ENCODE data around the gene SIGLEC1. TPM values are rescaled to one million over a fixed set of nuclear protein-coding genes. Genes with fewer than 3 reads are reported as not detected.

The SIGLEC1 gene
- total RNA-seq, 1 donor, result under 0.01 TPM

- no peak for TF ChIP-seq CTCF (IDR thresholded peaks at IDR 0.05; ENCODE audit: extremely low read depth, low read depth, low read length)
- no peaks in the 10 kb centered on the region for H4K20me1 ChIP-seq (ENCODE audit: insufficient read depth, low read length)
- H3K27me3 ChIP-seq (ENCODE audit: insufficient read depth, low read length), result no peaks in the 10 kb centered on the region
- H3K27ac ChIP-seq (ENCODE audit: low read depth, low read length), result no peak overlapping the region
- no peak overlapping the region for H3K4me2 ChIP-seq (ENCODE audit: insufficient read depth, low read length)
- H3K4me1 ChIP-seq (ENCODE audit: insufficient read depth, low read length), result no peaks in the 10 kb centered on the region
- H3K4me3 ChIP-seq (ENCODE audit: insufficient read depth, low read length), result no peak overlapping the region
- H2AFZ ChIP-seq (ENCODE audit: low read length), result no peak overlapping the region
- H3K9me3 ChIP-seq (ENCODE audit: low read depth, low read length), result no peaks in the 10 kb centered on the region
- H3K36me3 ChIP-seq (ENCODE audit: insufficient read depth, low read length), result no peaks in the 10 kb centered on the region
- no peaks in the 10 kb centered on the region for H3K79me2 ChIP-seq (ENCODE audit: insufficient read depth, low read length)
- DNase-seq (ENCODE audit: insufficient read length, low spot score, missing footprints), result peak; percentile 42
Measured at GRCh38 chr20:3704087-3704486, 8.3 kb downstream of the SIGLEC1 start.

GRCh38 chr20:3702611-3703391, 9.6 kb downstream of the SIGLEC1 start:
- DNase-seq (ENCODE audit: insufficient read length, low spot score, missing footprints), result peak; percentile 47
- TF ChIP-seq CTCF (IDR thresholded peaks at IDR 0.05; ENCODE audit: extremely low read depth, low read depth, low read length), result no peak
- Histone ChIP-seq H3K79me2 (ENCODE audit: insufficient read depth, low read length) (no peaks in the 10 kb centered on the region), H3K4me2 (ENCODE audit: insufficient read depth, low read length) (no peak overlapping the region), H3K36me3 (ENCODE audit: insufficient read depth, low read length) (no peaks in the 10 kb centered on the region), H3K9me3 (ENCODE audit: low read depth, low read length) (no peaks in the 10 kb centered on the region), H3K27ac (ENCODE audit: low read depth, low read length) (no peak overlapping the region), H3K27me3 (ENCODE audit: insufficient read depth, low read length) (no peaks in the 10 kb centered on the region), H4K20me1 (ENCODE audit: insufficient read depth, low read length) (no peaks in the 10 kb centered on the region), H3K4me1 (ENCODE audit: insufficient read depth, low read length) (no peaks in the 10 kb centered on the region), H2AFZ (ENCODE audit: low read length) (no peak overlapping the region), H3K4me3 (ENCODE audit: insufficient read depth, low read length) (no peak overlapping the region)

GRCh38 chr20:3701061-3701998, 11.1 kb downstream of the SIGLEC1 start:
- peak; percentile 72 for DNase-seq (ENCODE audit: insufficient read length, low spot score, missing footprints)
- H4K20me1 ChIP-seq (ENCODE audit: insufficient read depth, low read length), result no peaks in the 10 kb centered on the region

More at GRCh38 chr20:3701061-3701998, 11.1 kb downstream of the SIGLEC1 start:
- Histone ChIP-seq H3K4me2 (ENCODE audit: insufficient read depth, low read length) (no peak overlapping the region), H3K4me3 (ENCODE audit: insufficient read depth, low read length) (no peak overlapping the region), H3K4me1 (ENCODE audit: insufficient read depth, low read length) (no peaks in the 10 kb centered on the region), H3K27me3 (ENCODE audit: insufficient read depth, low read length) (no peaks in the 10 kb centered on the region), H3K36me3 (ENCODE audit: insufficient read depth, low read length) (no peaks in the 10 kb centered on the region), H3K79me2 (ENCODE audit: insufficient read depth, low read length) (no peaks in the 10 kb centered on the region), H3K27ac (ENCODE audit: low read depth, low read length) (no peak overlapping the region), H2AFZ (ENCODE audit: low read length) (no peak overlapping the region), H3K9me3 (ENCODE audit: low read depth, low read length) (no peaks in the 10 kb centered on the region)
- no peak for TF ChIP-seq CTCF (IDR thresholded peaks at IDR 0.05; ENCODE audit: extremely low read depth, low read depth, low read length)

Measured in osteoblast (primary cell).